Endothelial cell of umbilical vein (primary cell): ENCODE results near the gene PTPN3.

Experiments used
- GATA2 ChIP-seq: IDR thresholded peaks from 2 replicates; pipeline ENCODE4 v1.7.0; 2011; ENCODE audit warnings: low read depth, mild to moderate bottlenecking, moderate library complexity, mixed read lengths, low read length; ENCODE audit not compliant: insufficient read length, insufficient read depth
- POLR2A ChIP-seq: IDR thresholded peaks from 2 replicates; pipeline ENCODE4 v1.6.1; 2012; ENCODE audit warnings: low read depth, mild to moderate bottlenecking, control low read depth, low read length
- TF ChIP-seq, protein P1 (sequence below), 2 donors: IDR thresholded peaks; 1 replicate in 1 of 2; 2 replicates in 1 of 2; pipeline ENCODE4 v1.5.1; 2011; ENCODE audit warnings: low read length in 2 of 2, mild to moderate bottlenecking in 2 of 2, moderate library complexity in 2 of 2, control low read depth in 1 of 2, inconsistent platforms in 1 of 2, low read depth in 1 of 2; ENCODE audit not compliant: insufficient read depth in 1 of 2; ENCODE audit errors: extremely low read depth in 1 of 2
- TF ChIP-seq, protein P2 (sequence below): IDR thresholded peaks from 2 replicates; pipeline ENCODE4 v1.6.1; 2011; ENCODE audit not compliant: insufficient read depth, insufficient read length

DNA sequence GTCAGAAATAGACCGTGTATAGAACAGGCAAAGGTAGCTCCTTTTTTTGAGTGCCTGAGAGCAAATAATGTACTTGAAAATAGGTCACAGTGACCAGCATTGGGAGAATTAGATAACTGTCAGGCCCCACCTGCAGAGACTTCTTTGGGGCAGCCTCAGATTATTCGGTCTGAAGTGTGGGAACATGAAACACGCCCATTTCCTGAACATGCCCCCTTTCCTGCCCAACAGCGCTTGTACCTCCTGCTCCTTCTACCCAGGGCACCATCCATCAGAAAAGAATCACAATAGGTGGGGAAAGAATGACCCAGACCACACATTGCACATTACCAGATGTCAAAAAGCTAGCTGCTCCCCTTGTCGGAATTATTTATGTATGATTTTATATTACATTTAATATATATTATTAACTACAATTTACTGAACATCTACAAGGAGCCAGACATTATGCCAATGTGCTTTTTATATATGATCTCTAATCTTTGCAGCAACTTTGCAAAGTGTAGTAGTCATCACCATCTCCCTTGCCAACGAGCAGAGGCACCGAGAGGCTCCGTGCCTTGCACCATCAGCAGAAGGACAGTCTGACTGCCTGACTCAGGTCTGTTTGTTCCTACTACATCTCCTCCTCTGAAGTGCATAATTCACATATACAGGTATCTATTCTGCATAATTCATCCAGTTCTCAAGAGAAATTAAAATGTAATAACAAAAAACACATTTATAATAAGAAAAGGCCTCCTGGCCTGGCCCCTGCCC, 39.5 kb downstream of the PTPN3 start:
- TF ChIP-seq, protein P1, sequence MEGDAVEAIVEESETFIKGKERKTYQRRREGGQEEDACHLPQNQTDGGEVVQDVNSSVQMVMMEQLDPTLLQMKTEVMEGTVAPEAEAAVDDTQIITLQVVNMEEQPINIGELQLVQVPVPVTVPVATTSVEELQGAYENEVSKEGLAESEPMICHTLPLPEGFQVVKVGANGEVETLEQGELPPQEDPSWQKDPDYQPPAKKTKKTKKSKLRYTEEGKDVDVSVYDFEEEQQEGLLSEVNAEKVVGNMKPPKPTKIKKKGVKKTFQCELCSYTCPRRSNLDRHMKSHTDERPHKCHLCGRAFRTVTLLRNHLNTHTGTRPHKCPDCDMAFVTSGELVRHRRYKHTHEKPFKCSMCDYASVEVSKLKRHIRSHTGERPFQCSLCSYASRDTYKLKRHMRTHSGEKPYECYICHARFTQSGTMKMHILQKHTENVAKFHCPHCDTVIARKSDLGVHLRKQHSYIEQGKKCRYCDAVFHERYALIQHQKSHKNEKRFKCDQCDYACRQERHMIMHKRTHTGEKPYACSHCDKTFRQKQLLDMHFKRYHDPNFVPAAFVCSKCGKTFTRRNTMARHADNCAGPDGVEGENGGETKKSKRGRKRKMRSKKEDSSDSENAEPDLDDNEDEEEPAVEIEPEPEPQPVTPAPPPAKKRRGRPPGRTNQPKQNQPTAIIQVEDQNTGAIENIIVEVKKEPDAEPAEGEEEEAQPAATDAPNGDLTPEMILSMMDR (IDR thresholded peaks at IDR 0.05; ENCODE audit: extremely low read depth in 1 of 2, insufficient read depth in 1 of 2, low read depth in 1 of 2, low read length in 2 of 2), result no peak
- no peak for TF ChIP-seq GATA2
- TF ChIP-seq POLR2A, result no peak
- TF ChIP-seq, protein P2, sequence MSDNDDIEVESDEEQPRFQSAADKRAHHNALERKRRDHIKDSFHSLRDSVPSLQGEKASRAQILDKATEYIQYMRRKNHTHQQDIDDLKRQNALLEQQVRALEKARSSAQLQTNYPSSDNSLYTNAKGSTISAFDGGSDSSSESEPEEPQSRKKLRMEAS, result no peak
